ENCODE results near the gene CA10.

DNA sequence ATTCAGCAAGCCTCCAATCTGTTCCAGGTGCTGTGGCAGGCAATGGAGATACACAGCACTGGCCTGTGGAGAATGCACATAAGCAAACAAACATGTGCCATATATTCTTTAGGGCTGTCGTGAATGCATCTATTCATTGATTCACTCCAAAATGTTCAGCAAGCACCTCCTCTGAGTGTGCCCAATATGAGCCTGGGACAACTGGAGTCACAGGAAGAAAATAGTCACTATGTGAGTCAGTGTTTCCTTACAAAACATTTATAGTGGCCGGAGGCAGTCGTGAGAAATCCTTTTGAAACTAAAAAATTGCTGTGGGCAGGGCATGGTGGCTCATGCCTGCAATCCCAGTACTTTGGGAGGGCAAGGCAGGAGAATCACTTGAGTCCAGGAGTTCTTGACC is 310.1 kb downstream of the CA10 start:
- TF ChIP-seq, protein P1, sequence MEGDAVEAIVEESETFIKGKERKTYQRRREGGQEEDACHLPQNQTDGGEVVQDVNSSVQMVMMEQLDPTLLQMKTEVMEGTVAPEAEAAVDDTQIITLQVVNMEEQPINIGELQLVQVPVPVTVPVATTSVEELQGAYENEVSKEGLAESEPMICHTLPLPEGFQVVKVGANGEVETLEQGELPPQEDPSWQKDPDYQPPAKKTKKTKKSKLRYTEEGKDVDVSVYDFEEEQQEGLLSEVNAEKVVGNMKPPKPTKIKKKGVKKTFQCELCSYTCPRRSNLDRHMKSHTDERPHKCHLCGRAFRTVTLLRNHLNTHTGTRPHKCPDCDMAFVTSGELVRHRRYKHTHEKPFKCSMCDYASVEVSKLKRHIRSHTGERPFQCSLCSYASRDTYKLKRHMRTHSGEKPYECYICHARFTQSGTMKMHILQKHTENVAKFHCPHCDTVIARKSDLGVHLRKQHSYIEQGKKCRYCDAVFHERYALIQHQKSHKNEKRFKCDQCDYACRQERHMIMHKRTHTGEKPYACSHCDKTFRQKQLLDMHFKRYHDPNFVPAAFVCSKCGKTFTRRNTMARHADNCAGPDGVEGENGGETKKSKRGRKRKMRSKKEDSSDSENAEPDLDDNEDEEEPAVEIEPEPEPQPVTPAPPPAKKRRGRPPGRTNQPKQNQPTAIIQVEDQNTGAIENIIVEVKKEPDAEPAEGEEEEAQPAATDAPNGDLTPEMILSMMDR (IDR thresholded peaks at IDR 0.05; ENCODE audit: borderline replicate concordance, extremely low read depth, low read length, poor library complexity, severe bottlenecking) = no peak
- TF ChIP-seq EZH2 (IDR thresholded peaks at IDR 0.05; ENCODE audit: borderline replicate concordance, low read depth, low read length, severe bottlenecking) = no peak

Data from DND-41 (cell line).